Activated naive CD8-positive, alpha-beta T cell (primary cell): ENCODE measurements around the gene MAD1L1.
"Not testable (repeated sequence)": the region's sequence is repeated elsewhere in the genome, so short reads cannot be mapped to it uniquely, and the experiment has no call there.

ENCODE experiments used
- H3K27ac Mint-ChIP-seq: one replicate; pipeline ENCODE4 v1.8.0; 2021; ENCODE audit warnings: mixed read lengths
- H3K27me3 Mint-ChIP-seq: one replicate; pipeline ENCODE4 v1.8.0; 2021; ENCODE audit warnings: mixed read lengths
- H3K36me3 Mint-ChIP-seq: one replicate; pipeline ENCODE4 v1.8.0; 2021; ENCODE audit warnings: mixed read lengths
- H3K4me1 Mint-ChIP-seq: one replicate; pipeline ENCODE4 v1.8.0; 2021; ENCODE audit warnings: low read depth, mixed read lengths
- H3K4me3 Mint-ChIP-seq: one replicate; pipeline ENCODE4 v1.8.0; 2021; ENCODE audit warnings: mild to moderate bottlenecking, mixed read lengths
- H3K9me3 Mint-ChIP-seq: one replicate; pipeline ENCODE4 v1.8.0; 2021; ENCODE audit warnings: low read depth, mixed read lengths

MAD1L1 gene

GRCh38 chr7:1884583-1885350, 348.0 kb downstream of the MAD1L1 start:
- Mint-ChIP-seq H3K36me3 (peaks cover 6% of the 10 kb centered on the region), H3K9me3 (no peaks in the 10 kb centered on the region), H3K4me3 (no peak overlapping the region), H3K27me3 (no peaks in the 10 kb centered on the region), H3K4me1 (peaks cover 23% of the 10 kb centered on the region), H3K27ac (no peak overlapping the region)

- Mint-ChIP-seq H3K27me3 (no peaks in the 10 kb centered on the region), H3K9me3 (no peaks in the 10 kb centered on the region), H3K27ac (no peak overlapping the region), H3K36me3 (peaks cover 6% of the 10 kb centered on the region), H3K4me1 (peaks cover 23% of the 10 kb centered on the region), H3K4me3 (no peak overlapping the region)
Measured at GRCh38 chr7:1883834-1884582, 348.7 kb downstream of the MAD1L1 start.

GRCh38 chr7:1883031-1883761, 349.5 kb downstream of the MAD1L1 start:
- no peak overlapping the region for H3K4me3 Mint-ChIP-seq
- H3K9me3 Mint-ChIP-seq: no peaks in the 10 kb centered on the region
- no peak overlapping the region for H3K27ac Mint-ChIP-seq
- peaks cover 23% of the 10 kb centered on the region for H3K4me1 Mint-ChIP-seq
- no peaks in the 10 kb centered on the region for H3K27me3 Mint-ChIP-seq
- peaks cover 6% of the 10 kb centered on the region for H3K36me3 Mint-ChIP-seq

- H3K36me3 Mint-ChIP-seq: peaks cover 7% of the 10 kb centered on the region
- no peaks in the 10 kb centered on the region for H3K9me3 Mint-ChIP-seq
- H3K4me1 Mint-ChIP-seq: peaks cover 21% of the 10 kb centered on the region
- H3K27me3 Mint-ChIP-seq: no peaks in the 10 kb centered on the region
- no peak overlapping the region for H3K27ac Mint-ChIP-seq
- H3K4me3 Mint-ChIP-seq: no peak overlapping the region
Measured at GRCh38 chr7:1882451-1882850, 350.3 kb downstream of the MAD1L1 start.

GRCh38 chr7:1881946-1882345, 350.8 kb downstream of the MAD1L1 start:
- Mint-ChIP-seq H3K4me3 (no peak overlapping the region), H3K9me3 (no peaks in the 10 kb centered on the region), H3K36me3 (peaks cover 7% of the 10 kb centered on the region), H3K4me1 (peaks cover 18% of the 10 kb centered on the region), H3K27ac (no peak overlapping the region), H3K27me3 (no peaks in the 10 kb centered on the region)

- H3K4me1 Mint-ChIP-seq: peaks cover 17% of the 10 kb centered on the region
- H3K27ac Mint-ChIP-seq, H3K36me3 Mint-ChIP-seq, H3K9me3 Mint-ChIP-seq, H3K27me3 Mint-ChIP-seq, H3K4me3 Mint-ChIP-seq: not testable (repeated sequence)
Measured at GRCh38 chr7:1876641-1877040, 356.1 kb downstream of the MAD1L1 start.

- not testable (repeated sequence) for H3K9me3 Mint-ChIP-seq, H3K27me3 Mint-ChIP-seq, H3K36me3 Mint-ChIP-seq, H3K27ac Mint-ChIP-seq
- Mint-ChIP-seq H3K4me1 (peaks cover 12% of the 10 kb centered on the region), H3K4me3 (peak overlapping the region; percentile 27)
Measured at GRCh38 chr7:1875392-1876199, 357.1 kb downstream of the MAD1L1 start.

- H3K4me3 Mint-ChIP-seq: not testable (repeated sequence)
Measured at GRCh38 chr7:1874590-1875391, 358.0 kb downstream of the MAD1L1 start.

GRCh38 chr7:1873857-1874589, 358.7 kb downstream of the MAD1L1 start:
- Mint-ChIP-seq H3K4me1 (peaks cover 15% of the 10 kb centered on the region), H3K27ac (no peak overlapping the region), H3K27me3 (no peaks in the 10 kb centered on the region), H3K36me3 (peaks cover 7% of the 10 kb centered on the region), H3K4me3 (no peak overlapping the region), H3K9me3 (no peaks in the 10 kb centered on the region)

More at GRCh38 chr7:1874590-1875391, 358.0 kb downstream of the MAD1L1 start:
- H3K36me3 Mint-ChIP-seq, H3K27me3 Mint-ChIP-seq, H3K27ac Mint-ChIP-seq, H3K9me3 Mint-ChIP-seq: not testable (repeated sequence)
- peaks cover 12% of the 10 kb centered on the region for H3K4me1 Mint-ChIP-seq

GRCh38 chr7:1873421-1873820, 359.3 kb downstream of the MAD1L1 start:
- Mint-ChIP-seq H3K4me1 (peaks cover 15% of the 10 kb centered on the region), H3K4me3 (no peak overlapping the region), H3K36me3 (peaks cover 5% of the 10 kb centered on the region), H3K27me3 (no peaks in the 10 kb centered on the region), H3K9me3 (no peaks in the 10 kb centered on the region), H3K27ac (no peak overlapping the region)

- H3K4me3 Mint-ChIP-seq: no peak overlapping the region
- H3K4me1 Mint-ChIP-seq: peaks cover 15% of the 10 kb centered on the region
- H3K27ac Mint-ChIP-seq: no peak overlapping the region
- peaks cover 2% of the 10 kb centered on the region for H3K36me3 Mint-ChIP-seq
- no peaks in the 10 kb centered on the region for H3K27me3 Mint-ChIP-seq
- no peaks in the 10 kb centered on the region for H3K9me3 Mint-ChIP-seq
Measured at GRCh38 chr7:1873070-1873405, 359.7 kb downstream of the MAD1L1 start.

- no peak overlapping the region for H3K27ac Mint-ChIP-seq
- no peak overlapping the region for H3K4me3 Mint-ChIP-seq
Measured at GRCh38 chr7:1872191-1873069, 360.3 kb downstream of the MAD1L1 start.

More at GRCh38 chr7:1872191-1873069, 360.3 kb downstream of the MAD1L1 start:
- Mint-ChIP-seq H3K4me1 (peaks cover 15% of the 10 kb centered on the region), H3K9me3 (no peaks in the 10 kb centered on the region), H3K27me3 (no peaks in the 10 kb centered on the region), H3K36me3 (no peaks in the 10 kb centered on the region)
